DOHH2 (cell line): Measurements from ENCODE around the gene TAS2R60.

Source experiments
- CTCF ChIP-seq: fragments of 200-600 bp; sonication (generic); IDR thresholded peaks from one replicate; pipeline ENCODE4 v1.5.1; 2014; ENCODE audit warnings: antibody characterized with exemption, mild to moderate bottlenecking, low read depth, low read length; ENCODE audit not compliant: poor library complexity, severe bottlenecking
- EZH2phosphoT487 ChIP-seq: fragments of 200-600 bp; sonication (generic); IDR thresholded peaks from 2 replicates; pipeline ENCODE4 v1.6.1; 2017; ENCODE audit warnings: borderline replicate concordance, mild to moderate bottlenecking, antibody characterized with exemption, low read length, moderate library complexity, mixed read lengths

GRCh38 chr7:143405173-143406001, 37.9 kb upstream of the TAS2R60 start:
- TF ChIP-seq CTCF (no peak), EZH2phosphoT487 (no peak)
